Caco-2 (cell line): ENCODE results near the gene DBI. TPM values are rescaled to one million over a fixed set of nuclear protein-coding genes. Genes with fewer than 3 reads are reported as not detected.
A peak's percentile ranks its signal among the peaks of the same experiment; 100 is the strongest.

Source experiments
- BruUV-seq: library from RNA; stranded (reverse); fragments of 400-500 nt; replicated peaks from 2 replicates; lab custom pipeline; 2021; lab: Mats Ljungman, UMichigan
- CTCF ChIA-PET: fragments of 300-600 bp; sonication (Branson Sonifier 250); formaldehyde crosslinking; loops from one replicate; lab custom pipeline; 2022; ENCODE audit warnings: antibody characterized with exemption; lab: Charles Lee
- POLR2A ChIA-PET: fragments of 300-600 bp; sonication (Branson Sonifier 250); formaldehyde crosslinking; loops from one replicate; lab custom pipeline; 2022; ENCODE audit warnings: antibody characterized with exemption; lab: Charles Lee
- DNase-seq, 2 experiments: peaks; one replicate each; pipeline versions ENCODE4 v3.0.0 to v3.0.0-alpha.2; 2020 to 2022
- H3K27me3 ChIP-seq: replicated peaks from 2 replicates; pipeline ENCODE4 v1.6.0; 2011; ENCODE audit warnings: low read length; ENCODE audit not compliant: control insufficient read depth, insufficient read depth
- H3K36me3 ChIP-seq: 2 replicates; pipeline ENCODE4 v1.5.1; 2011; ENCODE audit warnings: low read length; ENCODE audit not compliant: control insufficient read depth, insufficient read depth
- H3K4me1 ChIP-seq: fragments of 250-450 bp; sonication (Bioruptor Pico); 2 replicates; pipeline ENCODE4 v1.5.1; 2020; ENCODE audit warnings: mild to moderate bottlenecking
- H3K4me3 ChIP-seq: 2 replicates; pipeline ENCODE4 v1.5.1; 2011; ENCODE audit warnings: low read depth, mild to moderate bottlenecking, control low read depth, low read length
- H3K9me3 ChIP-seq: fragments of 250-450 bp; sonication (Bioruptor Pico); 2 replicates; pipeline ENCODE4 v1.5.1; 2020; ENCODE audit warnings: mild to moderate bottlenecking, moderate library complexity
- H3K27ac Mint-ChIP-seq: one replicate; pipeline ENCODE4 v1.8.0; 2022; ENCODE audit warnings: mixed read lengths; ENCODE audit not compliant: unreplicated experiment
- H3K27me3 Mint-ChIP-seq: one replicate; pipeline ENCODE4 v1.8.0; 2022; ENCODE audit warnings: mixed read lengths; ENCODE audit not compliant: insufficient read depth, unreplicated experiment
- H3K36me3 Mint-ChIP-seq: one replicate; pipeline ENCODE4 v1.8.0; 2022; ENCODE audit warnings: mild to moderate bottlenecking, mixed read lengths; ENCODE audit not compliant: insufficient read depth, unreplicated experiment
- H3K4me1 Mint-ChIP-seq: one replicate; pipeline ENCODE4 v1.8.0; 2022; ENCODE audit warnings: low read depth, mixed read lengths; ENCODE audit not compliant: unreplicated experiment
- H3K4me3 Mint-ChIP-seq: one replicate; pipeline ENCODE4 v1.8.0; 2022; ENCODE audit warnings: mild to moderate bottlenecking, moderate library complexity, mixed read lengths; ENCODE audit not compliant: unreplicated experiment
- H3K9me3 Mint-ChIP-seq: one replicate; pipeline ENCODE4 v1.8.0; 2022; ENCODE audit warnings: mixed read lengths; ENCODE audit not compliant: unreplicated experiment
- intact Hi-C: fragments of 100-400 bp; cut with micrococcal nuclease; formaldehyde crosslinking; loops from one replicate; pipeline ENCODE4 v1.10.0; 2022; ENCODE audit not compliant: unreplicated experiment
- total RNA-seq: library from RNA; stranded (reverse); gene quantifications from 2 replicates; pipeline ENCODE4 v1.2.3, GENCODE V29; 2022
- TF ChIP-seq, protein P1 (sequence below), 2 experiments: fragments of 200-600 bp in 1 of 2; IDR thresholded peaks; 1 replicate in 1 of 2; 2 replicates in 1 of 2; pipeline versions ENCODE4 v1.5.1 to v1.8.0; 2011 to 2022; ENCODE audit warnings: antibody characterized with exemption in 1 of 2, control low read depth in 1 of 2, inconsistent platforms in 1 of 2, low read depth in 1 of 2, low read length in 1 of 2, mild to moderate bottlenecking in 1 of 2, moderate library complexity in 1 of 2; ENCODE audit not compliant: insufficient read depth in 1 of 2, severe bottlenecking in 1 of 2, unreplicated experiment in 1 of 2

DBI gene
- total RNA-seq, 1 experiment from 2014 or later = 257 TPM

DNA sequence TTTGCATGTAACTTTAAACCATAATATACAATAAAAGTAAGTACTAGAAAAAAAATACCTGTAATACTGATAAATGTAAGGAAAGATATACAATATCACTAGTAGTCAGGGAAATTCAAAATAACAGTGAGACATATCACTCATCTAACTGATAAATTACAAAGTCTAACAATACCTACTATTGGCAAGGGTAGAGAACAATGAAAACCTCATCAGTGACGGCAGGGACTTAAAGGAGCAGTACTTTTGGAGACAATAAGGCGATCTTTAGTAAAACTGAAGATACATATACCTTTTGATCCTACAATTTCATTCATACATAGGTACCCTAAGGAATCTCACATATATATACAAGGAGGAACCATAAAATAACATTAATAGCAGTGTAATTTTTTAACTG lies 25.1 kb upstream of the DBI start:
- peaks cover under 1% of the 10 kb centered on the region for H3K9me3 Mint-ChIP-seq
- no TSS peak for BruUV-seq
- H3K4me1 Mint-ChIP-seq = no peaks in the 10 kb centered on the region
- POLR2A ChIA-PET = no interaction called here
- Histone ChIP-seq H3K27me3 (no peaks in the 10 kb centered on the region), H3K4me1 (no peaks in the 10 kb centered on the region), H3K4me3 (no peak overlapping the region), H3K36me3 (no peaks in the 10 kb centered on the region), H3K9me3 (no peaks in the 10 kb centered on the region)
- H3K36me3 Mint-ChIP-seq = no peaks in the 10 kb centered on the region
- no peak overlapping the region for H3K27ac Mint-ChIP-seq
- CTCF ChIA-PET = no interaction called here
- TF ChIP-seq, protein P1, sequence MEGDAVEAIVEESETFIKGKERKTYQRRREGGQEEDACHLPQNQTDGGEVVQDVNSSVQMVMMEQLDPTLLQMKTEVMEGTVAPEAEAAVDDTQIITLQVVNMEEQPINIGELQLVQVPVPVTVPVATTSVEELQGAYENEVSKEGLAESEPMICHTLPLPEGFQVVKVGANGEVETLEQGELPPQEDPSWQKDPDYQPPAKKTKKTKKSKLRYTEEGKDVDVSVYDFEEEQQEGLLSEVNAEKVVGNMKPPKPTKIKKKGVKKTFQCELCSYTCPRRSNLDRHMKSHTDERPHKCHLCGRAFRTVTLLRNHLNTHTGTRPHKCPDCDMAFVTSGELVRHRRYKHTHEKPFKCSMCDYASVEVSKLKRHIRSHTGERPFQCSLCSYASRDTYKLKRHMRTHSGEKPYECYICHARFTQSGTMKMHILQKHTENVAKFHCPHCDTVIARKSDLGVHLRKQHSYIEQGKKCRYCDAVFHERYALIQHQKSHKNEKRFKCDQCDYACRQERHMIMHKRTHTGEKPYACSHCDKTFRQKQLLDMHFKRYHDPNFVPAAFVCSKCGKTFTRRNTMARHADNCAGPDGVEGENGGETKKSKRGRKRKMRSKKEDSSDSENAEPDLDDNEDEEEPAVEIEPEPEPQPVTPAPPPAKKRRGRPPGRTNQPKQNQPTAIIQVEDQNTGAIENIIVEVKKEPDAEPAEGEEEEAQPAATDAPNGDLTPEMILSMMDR (IDR thresholded peaks at IDR 0.05; ENCODE audit: insufficient read depth in 1 of 2, low read depth in 1 of 2, low read length in 1 of 2, severe bottlenecking in 1 of 2, unreplicated experiment in 1 of 2) = no peak
- no peaks in the 10 kb centered on the region for H3K27me3 Mint-ChIP-seq
- no peak for DNase-seq
- H3K4me3 Mint-ChIP-seq = no peak overlapping the region
- intact Hi-C loops = no loop called here

DNA sequence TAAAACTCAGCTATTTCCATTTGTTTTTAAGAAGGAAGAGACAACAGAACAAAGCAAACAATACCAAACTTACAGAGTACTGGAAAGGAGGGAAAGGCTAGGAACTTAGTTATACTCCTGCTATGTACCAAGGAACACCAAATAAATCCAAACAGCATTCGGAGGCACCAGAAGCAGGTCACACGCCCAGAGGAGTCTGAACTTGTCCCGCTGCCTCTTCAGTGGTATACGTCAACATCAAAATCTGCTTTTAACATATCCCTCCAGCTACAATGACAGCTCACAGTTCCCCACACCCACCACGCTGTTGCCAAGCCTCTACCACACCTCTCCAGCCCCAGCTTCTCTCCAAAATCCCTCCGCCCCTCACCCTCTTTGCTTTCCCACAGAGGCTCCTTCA lies 17.5 kb upstream of the DBI start:
- POLR2A ChIA-PET = no interaction called here
- no peaks in the 10 kb centered on the region for H3K4me1 Mint-ChIP-seq
- H3K9me3 Mint-ChIP-seq = peaks cover 9% of the 10 kb centered on the region
- TF ChIP-seq, protein P1 (IDR thresholded peaks at IDR 0.05; ENCODE audit: insufficient read depth in 1 of 2, low read depth in 1 of 2, low read length in 1 of 2, severe bottlenecking in 1 of 2, unreplicated experiment in 1 of 2) = no peak
- H3K4me3 Mint-ChIP-seq = no peak overlapping the region
- no peaks in the 10 kb centered on the region for H3K36me3 Mint-ChIP-seq
- H3K4me1 ChIP-seq = no peaks in the 10 kb centered on the region
- no peaks in the 10 kb centered on the region for H3K36me3 ChIP-seq
- no peak overlapping the region for H3K4me3 ChIP-seq
- CTCF ChIA-PET = no interaction called here
- H3K27me3 ChIP-seq = no peaks in the 10 kb centered on the region
- no peaks in the 10 kb centered on the region for H3K9me3 ChIP-seq
- DNase-seq = no peak
- H3K27ac Mint-ChIP-seq = no peak overlapping the region
- no TSS peak for BruUV-seq
- intact Hi-C loops = no loop called here
- no peaks in the 10 kb centered on the region for H3K27me3 Mint-ChIP-seq

DNA sequence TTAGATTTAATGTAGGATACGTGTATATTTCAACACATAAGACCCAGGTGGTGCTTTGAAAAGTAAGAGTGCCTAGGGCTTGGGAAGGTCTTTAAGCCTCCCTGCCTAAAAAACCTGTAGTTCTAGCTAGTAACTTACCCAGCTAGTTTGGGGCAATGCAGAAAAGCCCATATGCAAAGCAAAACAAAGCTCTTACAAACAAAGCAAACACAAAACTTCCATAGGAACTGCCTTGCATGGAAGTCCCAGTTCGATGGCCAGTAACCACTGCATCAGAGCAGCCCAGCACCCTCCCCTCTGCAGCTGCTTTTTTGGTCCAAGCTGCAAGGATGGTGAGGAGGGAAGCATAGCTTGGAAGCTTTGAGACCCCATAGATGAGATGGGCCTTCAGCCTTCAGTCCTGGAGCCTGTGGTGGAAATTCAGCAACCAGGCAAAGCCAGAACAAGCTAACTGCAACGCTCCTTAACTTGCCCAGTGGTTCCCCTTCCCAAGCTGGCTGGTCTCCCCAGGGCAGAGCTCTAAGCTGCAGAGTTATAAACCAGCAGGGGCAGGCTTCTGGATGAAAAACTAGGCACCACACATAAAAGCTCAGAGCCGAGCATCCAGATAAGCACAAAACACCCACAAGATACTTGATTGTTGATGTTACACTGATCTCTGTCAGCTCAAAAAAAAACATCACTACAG lies 16.3 kb upstream of the DBI start:
- Histone ChIP-seq H3K9me3 (no peaks in the 10 kb centered on the region), H3K27me3 (no peaks in the 10 kb centered on the region), H3K36me3 (no peaks in the 10 kb centered on the region), H3K4me3 (no peak overlapping the region), H3K4me1 (no peaks in the 10 kb centered on the region)
- Mint-ChIP-seq H3K36me3 (no peaks in the 10 kb centered on the region), H3K4me1 (no peaks in the 10 kb centered on the region), H3K27me3 (no peaks in the 10 kb centered on the region), H3K9me3 (peaks cover 9% of the 10 kb centered on the region), H3K27ac (no peak overlapping the region), H3K4me3 (no peak overlapping the region)
- TF ChIP-seq, protein P1 (IDR thresholded peaks at IDR 0.05; ENCODE audit: insufficient read depth in 1 of 2, low read depth in 1 of 2, low read length in 1 of 2, severe bottlenecking in 1 of 2, unreplicated experiment in 1 of 2) = peak in 1 of 2 experiments; percentile 22
- ChIA-PET CTCF (interaction anchor here (0.8 to 1.3 kb wide), 2 partner anchors 16 to 137 kb away, joined by 3 to 7 read pairs; partner anchors contain the start of genes C2orf76 and DBI), POLR2A (interaction anchor here (0.9 kb wide), 1 partner anchor 16 kb away, joined by 3 read pairs; the partner anchor contains the start of genes C2orf76 and DBI)
- peak in 1 of 2 experiments; percentile 7 for DNase-seq
- BruUV-seq = no TSS peak
- intact Hi-C loops = no loop called here
